Middle frontal gyrus (tissue), 1 donor: Measurements from ENCODE around the gene ZBTB3.
"Not testable (repeated sequence)": the region's sequence is repeated elsewhere in the genome, so short reads cannot be mapped to it uniquely, and the experiment has no call there.

Source experiments
- DNase-seq: peaks from one replicate; pipeline ENCODE4 v3.0.0-alpha.2; 2015; ENCODE audit warnings: low spot score; ENCODE audit errors: extremely low spot score

ZBTB3 gene

DNA sequence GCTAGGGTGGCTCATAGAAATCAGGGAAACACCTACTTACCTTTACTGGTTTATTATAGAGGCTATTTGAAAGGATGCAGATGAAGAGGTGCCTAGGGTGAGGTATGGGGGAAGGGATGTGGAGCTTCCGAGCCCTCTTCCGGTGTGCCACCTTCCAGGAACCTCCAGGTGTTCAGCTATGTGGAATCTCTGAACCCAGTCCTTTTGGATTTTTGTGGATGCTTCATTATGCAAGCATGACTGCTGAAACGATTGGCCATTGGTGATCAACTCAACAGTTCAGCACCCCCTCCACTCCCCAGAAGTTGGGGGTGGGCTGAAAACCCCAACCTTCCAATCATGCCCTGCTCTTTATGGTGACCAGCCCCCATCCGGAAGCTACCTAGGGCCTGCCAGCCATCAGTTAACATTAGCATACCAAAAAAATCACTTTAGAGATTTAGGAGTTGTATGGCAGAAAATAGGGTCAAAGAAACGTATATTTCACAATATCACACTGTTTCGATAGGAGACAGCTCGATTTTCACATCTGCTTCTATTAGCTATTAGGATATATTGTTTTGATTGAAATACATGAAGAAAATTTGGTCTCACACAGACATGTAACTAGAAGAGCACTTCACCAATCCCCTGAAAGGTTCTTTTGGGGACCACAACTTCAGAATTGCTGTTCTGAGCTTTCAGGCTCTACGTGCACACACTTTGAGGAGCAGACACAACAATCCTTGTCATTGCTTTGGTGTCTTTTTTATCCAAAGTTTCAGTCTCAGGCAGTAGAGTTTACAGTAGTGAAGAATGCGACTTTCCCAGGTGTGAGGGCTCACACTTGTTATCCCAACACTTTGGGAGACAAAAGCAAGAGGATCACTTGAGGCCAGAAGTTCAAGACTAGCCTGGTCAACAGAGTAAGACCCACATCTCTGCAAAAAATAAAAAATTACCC, 4.2 kb upstream of the ZBTB3 start:
- no peak for DNase-seq

DNA sequence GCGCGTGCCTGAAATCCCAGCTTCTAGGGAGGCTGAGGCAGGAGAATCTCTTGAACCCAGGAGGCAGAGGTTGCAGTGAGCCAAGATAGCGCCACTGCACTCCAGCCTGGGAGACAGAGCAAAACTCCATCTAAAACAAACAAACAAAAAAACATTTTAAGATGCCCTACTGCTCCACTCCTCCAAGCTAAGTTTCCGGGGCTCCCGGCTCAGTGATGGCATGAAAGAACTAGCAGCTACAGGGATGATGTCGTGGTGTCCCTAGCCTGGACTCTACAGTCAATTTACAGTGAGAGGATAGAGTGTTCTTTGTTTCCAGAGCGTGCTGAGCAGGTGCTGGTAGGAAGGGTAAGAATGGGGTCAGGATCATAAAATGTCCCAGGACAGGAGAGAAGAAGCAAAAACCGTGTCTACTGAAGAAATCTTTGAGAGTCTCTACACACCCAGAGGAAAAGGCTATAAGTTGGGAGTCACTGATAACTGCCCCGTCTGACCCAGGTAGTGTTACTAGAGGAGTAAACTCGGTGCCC, 1.2 kb upstream of the ZBTB3 start:
- no peak for DNase-seq

- no peak for DNase-seq
These were observed 795 bp downstream of the ZBTB3 start for GRCh38 chr11:62752994-62753735.

DNA sequence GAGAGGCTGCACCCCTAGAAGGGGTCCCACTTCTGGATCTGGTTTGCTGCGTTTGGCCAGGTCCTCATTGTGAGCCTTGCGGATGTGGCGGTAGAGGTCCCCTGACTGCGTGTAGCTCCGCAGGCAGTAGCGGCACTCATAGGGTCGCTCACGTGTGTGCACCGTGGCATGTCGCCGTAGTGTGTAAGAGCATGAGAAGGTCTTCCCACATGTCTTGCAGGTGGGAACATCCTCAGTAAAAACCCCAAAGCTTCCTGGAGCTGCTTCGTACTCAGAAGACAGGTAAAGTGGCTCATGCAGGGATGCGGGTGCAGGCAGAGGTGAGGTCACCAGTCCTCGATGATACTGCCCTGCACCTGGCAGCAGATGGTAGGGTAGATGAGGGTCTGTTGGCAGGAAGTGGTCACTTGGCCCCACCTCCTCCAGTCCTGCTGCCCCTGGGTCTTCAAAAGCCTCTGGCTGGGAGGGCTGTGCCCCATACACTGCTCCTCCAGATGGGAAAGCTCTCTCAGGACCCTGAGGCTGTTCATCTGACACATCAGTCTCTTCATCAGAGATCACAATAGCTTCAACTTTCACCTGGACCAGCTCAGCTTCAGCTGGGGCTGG, 1.7 kb downstream of the ZBTB3 start:
- DNase-seq: no peak

DNA sequence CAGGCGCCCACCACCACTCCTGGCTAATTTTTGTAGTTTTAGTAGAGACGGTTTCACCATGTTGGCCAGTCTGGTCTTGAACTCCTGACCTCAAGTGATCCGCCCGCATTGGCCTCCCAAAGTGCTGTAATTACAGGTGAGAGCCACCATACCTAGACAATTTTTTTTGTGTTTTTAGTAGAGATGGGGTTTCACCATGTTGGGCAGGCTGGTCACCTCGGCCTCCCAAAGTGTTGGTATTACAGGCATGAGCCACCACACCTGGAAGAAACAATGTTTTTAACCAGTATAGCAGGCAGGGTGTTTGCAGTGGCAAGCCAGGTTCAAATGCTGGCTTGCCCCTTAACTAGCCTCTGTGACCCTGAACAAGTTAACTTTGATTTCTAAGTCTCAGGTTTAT, 4.0 kb downstream of the ZBTB3 start:
- DNase-seq: not testable (repeated sequence)

- no peak for DNase-seq
These were observed 6.3 kb downstream of the ZBTB3 start for GRCh38 chr11:62747475-62748160.

DNA sequence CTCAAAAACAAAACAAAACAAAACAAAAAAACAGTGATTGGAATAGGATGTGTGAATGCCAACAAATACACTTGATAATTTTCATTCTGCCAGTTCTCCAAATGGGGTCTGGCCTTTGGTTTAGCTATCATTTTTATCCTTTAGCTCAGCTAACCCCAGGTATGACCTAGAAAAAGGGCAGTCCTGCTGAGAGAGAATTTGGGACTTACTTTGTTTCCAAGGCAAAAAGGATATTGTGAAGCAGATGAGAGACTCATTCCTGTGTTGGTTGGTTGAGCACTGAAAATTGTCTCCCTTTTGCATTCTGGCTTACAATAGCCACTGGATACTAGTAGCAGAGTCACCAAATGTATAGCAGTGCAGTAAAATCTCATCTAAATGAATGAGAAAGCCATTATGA, 16.8 kb downstream of the ZBTB3 start:
- DNase-seq: no peak

DNA sequence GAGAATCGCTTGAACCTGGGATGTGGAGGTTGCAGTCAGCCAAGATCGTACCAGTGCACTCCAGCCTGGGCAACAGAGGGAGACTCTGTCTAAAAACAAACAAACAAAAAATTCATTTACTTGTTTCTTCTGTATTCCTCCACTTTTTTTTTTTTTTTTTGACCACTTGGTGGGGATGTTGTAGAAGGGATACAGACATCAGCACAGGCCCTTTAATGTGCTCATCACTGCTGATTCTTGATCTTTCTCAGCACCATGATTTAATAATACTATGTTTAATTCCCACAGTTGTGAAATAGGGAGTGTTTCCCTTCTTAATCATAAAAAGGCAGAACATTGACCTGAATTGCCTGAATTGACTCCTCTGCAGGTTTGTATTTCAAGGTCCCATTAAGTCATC, 21.1 kb downstream of the ZBTB3 start:
- no peak for DNase-seq

DNA sequence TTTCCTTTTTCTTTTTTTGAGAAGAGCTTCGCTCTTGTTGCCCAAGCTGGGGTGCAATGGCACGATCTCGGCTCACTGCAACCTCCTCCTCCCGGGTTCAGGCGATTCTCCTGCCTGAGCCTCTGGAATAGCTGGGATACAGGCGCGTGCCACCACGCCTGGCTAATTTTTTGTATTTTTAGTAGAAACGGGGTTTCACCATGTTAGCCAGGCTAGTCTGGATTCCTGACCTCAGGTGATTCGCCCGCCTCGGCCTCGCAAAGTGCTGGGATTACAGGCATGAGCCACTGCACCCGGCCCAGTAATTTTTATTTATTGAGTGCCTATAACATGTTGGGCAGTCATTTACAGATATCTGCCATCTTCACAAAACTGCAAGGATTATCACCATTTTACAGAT, 23.9 kb downstream of the ZBTB3 start:
- not testable (repeated sequence) for DNase-seq

DNA sequence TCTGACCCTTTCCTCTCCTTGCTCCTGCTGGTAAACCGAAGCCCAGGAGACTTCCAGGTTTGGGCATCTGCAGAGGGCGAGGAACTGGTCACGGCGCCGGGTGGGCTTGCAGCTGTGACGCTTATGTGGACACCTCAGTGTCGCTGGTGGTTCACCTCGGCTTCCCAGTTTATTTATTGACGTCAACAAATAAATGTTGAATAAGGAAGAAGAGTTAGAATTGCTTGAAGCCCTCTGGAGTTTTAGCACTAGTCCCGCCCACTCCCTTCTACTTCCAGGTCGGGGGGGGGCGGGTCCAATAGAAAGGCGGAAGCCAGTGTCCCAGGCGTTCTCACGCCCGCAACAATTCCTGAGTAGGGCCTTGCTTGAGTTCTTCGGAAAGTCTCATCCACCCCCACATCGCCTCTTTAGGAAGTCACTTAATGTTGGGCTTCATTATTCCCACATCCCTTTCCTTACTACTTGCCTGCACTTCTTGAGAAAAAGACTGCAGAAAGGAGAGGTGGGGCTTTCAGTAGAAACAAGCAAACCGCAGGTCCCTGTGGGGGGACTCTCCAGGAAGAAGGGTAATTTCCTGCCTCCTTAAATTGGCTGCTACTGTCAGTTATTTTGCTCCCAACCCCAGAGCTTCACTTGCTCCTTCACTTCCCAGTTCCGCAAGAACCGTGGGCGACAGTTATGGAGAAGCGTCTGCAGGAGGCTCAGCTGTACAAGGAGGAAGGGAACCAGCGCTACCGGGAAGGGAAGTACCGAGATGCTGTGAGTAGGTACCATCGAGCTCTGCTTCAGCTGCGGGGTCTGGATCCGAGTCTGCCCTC, 25.6 kb downstream of the ZBTB3 start, which contains the start of gene TTC9C:
Gene TTC9C (plus strand): TSS at position 316 of the 818 bp plus-strand sequence. CDS start 363 bp downstream, at position 679.
- peak; percentile 80 for DNase-seq

DNA sequence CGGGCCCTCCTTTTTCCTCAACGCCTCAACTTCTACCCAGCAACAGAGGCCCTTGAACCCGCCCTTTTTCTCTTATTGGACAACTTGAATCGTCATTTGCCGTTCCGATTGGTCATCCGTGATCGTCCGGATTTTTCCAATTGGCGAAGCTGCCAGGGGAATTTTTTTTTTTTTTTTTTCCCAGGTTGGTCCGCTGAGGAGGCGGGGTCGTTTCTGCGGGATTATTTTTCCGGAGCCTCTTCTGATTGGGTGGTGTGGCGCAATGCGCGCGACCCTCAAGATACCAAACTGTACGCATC, 26.1 kb downstream of the ZBTB3 start:
- DNase-seq: peak; percentile 93

DNA sequence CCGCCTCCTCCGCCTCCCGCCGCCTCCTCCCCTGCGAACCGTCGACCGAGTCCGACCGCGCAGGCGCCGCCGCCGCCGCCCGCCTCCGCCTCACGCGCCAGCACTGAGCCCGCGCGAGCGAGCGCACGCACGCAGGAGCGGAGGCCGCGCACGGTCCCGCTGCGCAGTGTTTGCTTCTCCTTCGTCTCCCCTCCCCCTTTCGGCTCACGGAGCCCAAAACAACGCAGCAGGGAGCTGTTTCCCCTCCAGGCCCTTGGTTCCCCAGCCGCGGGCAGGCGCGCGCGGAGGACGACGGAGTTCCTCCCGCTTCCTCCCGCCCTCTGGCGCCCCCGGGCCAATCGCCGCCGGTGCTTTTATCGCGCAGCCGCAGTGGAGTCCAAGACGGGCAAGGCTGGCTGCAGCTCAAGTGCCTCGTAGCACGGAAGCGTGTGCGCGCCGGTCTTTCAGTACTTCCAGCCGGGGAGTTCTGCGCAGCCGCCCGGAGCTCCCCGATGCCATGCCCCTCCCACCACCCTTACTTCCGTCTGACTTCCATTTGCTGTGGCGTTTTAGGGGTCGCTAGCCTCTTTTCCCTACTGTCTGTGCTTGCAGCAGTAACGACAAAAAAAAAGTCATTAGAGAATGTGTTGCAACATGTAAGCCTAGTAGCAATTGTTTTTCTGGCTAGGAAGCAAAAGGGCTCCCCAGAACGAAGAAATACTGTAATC, 26.6 kb downstream of the ZBTB3 start, which contains the start of gene HNRNPUL2:
Gene HNRNPUL2 (minus strand): TSS at position 293 of the 707 bp plus-strand sequence. CDS start 301 bp downstream, outside the sequence.
- DNase-seq: peak; percentile 98

DNA sequence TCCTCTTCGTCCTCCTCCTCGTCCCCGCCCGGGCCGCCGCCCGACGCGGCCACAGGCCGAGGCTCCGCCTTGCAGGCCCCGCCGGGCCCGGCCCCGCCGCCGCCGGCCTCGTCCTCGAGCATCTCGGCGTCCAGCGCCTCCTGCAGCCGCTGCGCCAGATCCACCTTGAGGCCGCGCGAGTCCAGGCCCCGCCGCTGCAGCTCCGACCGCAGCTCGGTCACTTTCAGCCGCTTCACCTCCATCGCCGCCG, 27.1 kb downstream of the ZBTB3 start:
- DNase-seq: no peak

- DNase-seq: no peak
These were observed 27.6 kb downstream of the ZBTB3 start for GRCh38 chr11:62726156-62726914.

DNA sequence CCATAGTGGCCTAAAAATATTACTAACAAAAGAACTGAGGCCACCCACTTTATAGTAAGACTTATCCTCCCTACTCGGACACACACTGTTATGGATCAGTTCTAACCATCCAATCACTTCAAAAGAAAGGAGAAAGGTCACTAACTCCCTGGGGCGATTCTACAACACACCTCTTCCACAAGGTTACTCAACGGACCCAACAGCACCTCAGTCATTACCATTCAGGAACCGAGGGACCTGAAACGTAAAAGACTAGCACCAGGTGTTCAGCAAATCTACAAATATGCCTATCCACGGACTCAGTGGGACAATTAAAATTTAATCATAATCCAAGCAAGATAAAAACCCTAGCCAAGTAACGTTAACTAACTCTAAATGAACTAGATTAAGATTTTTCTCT, 28.3 kb downstream of the ZBTB3 start:
- no peak for DNase-seq

DNA sequence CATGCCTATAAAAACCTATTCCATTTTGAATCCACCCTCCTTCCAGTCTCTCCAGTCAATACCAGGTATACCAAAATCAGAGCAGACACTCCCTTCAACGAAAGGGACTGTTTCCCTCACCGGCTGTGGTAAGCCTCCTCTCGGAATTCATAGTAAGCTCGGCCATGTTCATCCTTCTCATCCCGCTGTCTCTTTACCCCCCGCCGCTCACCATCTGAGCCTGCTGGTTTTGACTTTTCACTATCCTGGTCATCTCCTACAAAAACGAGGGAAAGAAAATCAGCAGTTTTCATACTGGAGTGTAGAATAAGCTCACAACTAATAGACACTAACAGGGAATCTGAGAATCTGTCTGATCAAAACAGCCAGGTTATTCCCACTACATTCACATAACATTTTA, 29.8 kb downstream of the ZBTB3 start:
- DNase-seq: no peak

GRCh38 chr11:62721994-62722393, 32.0 kb downstream of the ZBTB3 start:
- DNase-seq: no peak

- DNase-seq: no peak
These were observed 34.5 kb downstream of the ZBTB3 start for GRCh38 chr11:62719302-62719978.

GRCh38 chr11:62716816-62717215, 37.1 kb downstream of the ZBTB3 start:
- DNase-seq: no peak
